GM19438 (cell line): ENCODE measurements around the gene COL9A3.
"Not testable (repeated sequence)": the region's sequence is repeated elsewhere in the genome, so short reads cannot be mapped to it uniquely, and the experiment has no call there.

ENCODE experiments used
- ATAC-seq: cut with Tn5 transposase; IDR thresholded peaks from one replicate; pipeline ENCODE4 v1.9.1; 2021; ENCODE audit warnings: low read depth; ENCODE audit not compliant: unreplicated experiment

Gene COL9A3

GRCh38 chr20:62832212-62832922 is 15.5 kb downstream of the COL9A3 start:
- peak; percentile 46 for ATAC-seq

GRCh38 chr20:62832951-62833391 is 16.1 kb downstream of the COL9A3 start:
- peak; percentile 47 for ATAC-seq

- no peak for ATAC-seq
Observed at GRCh38 chr20:62834967-62835730, 18.3 kb downstream of the COL9A3 start.

- no peak for ATAC-seq
Observed at GRCh38 chr20:62835931-62836861, 19.3 kb downstream of the COL9A3 start.

GRCh38 chr20:62836967-62837490 is 20.2 kb downstream of the COL9A3 start:
- no peak for ATAC-seq

GRCh38 chr20:62837790-62838127 is 20.9 kb downstream of the COL9A3 start:
- no peak for ATAC-seq

- ATAC-seq = peak; percentile 78
Observed at GRCh38 chr20:62838128-62838891, 21.5 kb downstream of the COL9A3 start.

- no peak for ATAC-seq
Observed at GRCh38 chr20:62839261-62839660, 22.4 kb downstream of the COL9A3 start.

GRCh38 chr20:62839816-62840215 is 23.0 kb downstream of the COL9A3 start:
- no peak for ATAC-seq

- ATAC-seq = no peak
Observed at GRCh38 chr20:62840244-62841197, 23.7 kb downstream of the COL9A3 start.

- ATAC-seq = no peak
Observed at GRCh38 chr20:62841705-62842212, 24.9 kb downstream of the COL9A3 start.

GRCh38 chr20:62843656-62844055 is 26.8 kb downstream of the COL9A3 start:
- ATAC-seq = no peak

GRCh38 chr20:62844182-62844581 is 27.3 kb downstream of the COL9A3 start:
- no peak for ATAC-seq

GRCh38 chr20:62845416-62846160 is 28.7 kb downstream of the COL9A3 start:
- ATAC-seq = no peak

GRCh38 chr20:62846166-62846890 is 29.5 kb downstream of the COL9A3 start:
- ATAC-seq = no peak

- not testable (repeated sequence) for ATAC-seq
Observed at GRCh38 chr20:62848917-62849316, 32.1 kb downstream of the COL9A3 start.

GRCh38 chr20:62849431-62849830 is 32.6 kb downstream of the COL9A3 start:
- no peak for ATAC-seq
